KOPT-K1 (cell line): ENCODE data around the gene AQP4.

Experiments used
- H3K27ac ChIP-seq: fragments of 200-600 bp; sonication (generic); 2 replicates; pipeline ENCODE4 v1.5.1; 2016; ENCODE audit warnings: antibody characterized with exemption, mild to moderate bottlenecking, low read depth, low read length; ENCODE audit not compliant: poor library complexity, severe bottlenecking
- H3K36me3 ChIP-seq: fragments of 200-600 bp; sonication (generic); 2 replicates; pipeline ENCODE4 v1.5.1; 2017; ENCODE audit warnings: antibody characterized with exemption, mild to moderate bottlenecking, low read length, moderate library complexity; ENCODE audit not compliant: insufficient read depth
- H3K9me3 ChIP-seq: fragments of 200-600 bp; sonication (generic); 2 replicates; pipeline ENCODE4 v1.5.1; 2017; ENCODE audit warnings: antibody characterized with exemption, low read length, mild to moderate bottlenecking; ENCODE audit not compliant: insufficient read depth, poor library complexity, severe bottlenecking

Gene AQP4

DNA sequence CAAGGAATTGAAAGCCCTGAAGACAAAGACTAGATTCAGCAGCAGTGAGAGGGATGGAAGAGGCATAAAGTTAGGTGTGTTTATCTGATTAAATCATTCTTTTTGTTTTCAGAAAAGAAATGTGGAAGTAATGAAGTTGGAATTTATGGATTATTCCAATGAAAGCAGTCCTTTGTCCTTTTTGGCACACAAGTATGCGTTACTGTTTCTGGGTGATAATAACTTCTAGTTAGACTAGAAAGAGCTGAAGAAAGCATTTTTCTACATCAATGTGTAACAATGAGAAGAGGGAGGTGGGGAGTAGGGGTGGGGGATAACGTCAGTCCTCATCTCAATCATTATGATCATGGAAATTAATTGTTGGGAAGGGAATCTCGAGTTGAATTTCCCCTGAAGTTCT is 53.0 kb downstream of the AQP4 start:
- Histone ChIP-seq H3K27ac (no peak overlapping the region), H3K36me3 (no peaks in the 10 kb centered on the region), H3K9me3 (no peaks in the 10 kb centered on the region)

DNA sequence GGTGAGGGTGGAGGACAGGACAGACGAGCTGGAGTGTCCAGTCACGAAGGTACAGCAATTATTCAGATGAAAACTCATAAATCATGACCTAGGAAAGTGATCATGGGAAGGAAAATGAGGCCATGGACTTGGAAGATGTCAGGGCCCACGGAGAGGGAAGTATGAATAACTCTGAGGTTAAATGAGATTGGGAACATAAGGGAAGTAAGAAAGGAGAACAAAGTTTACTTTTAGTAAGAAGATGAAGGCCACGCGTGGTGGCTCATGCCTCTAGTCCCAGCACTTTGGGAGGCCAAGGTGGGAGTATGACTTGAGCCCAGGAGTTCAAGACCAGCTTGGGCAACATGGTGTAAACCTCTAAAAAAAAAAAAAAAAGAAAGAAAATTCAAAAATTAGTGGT is 56.2 kb downstream of the AQP4 start:
- no peaks in the 10 kb centered on the region for H3K36me3 ChIP-seq
- no peak overlapping the region for H3K27ac ChIP-seq
- H3K9me3 ChIP-seq = no peaks in the 10 kb centered on the region

DNA sequence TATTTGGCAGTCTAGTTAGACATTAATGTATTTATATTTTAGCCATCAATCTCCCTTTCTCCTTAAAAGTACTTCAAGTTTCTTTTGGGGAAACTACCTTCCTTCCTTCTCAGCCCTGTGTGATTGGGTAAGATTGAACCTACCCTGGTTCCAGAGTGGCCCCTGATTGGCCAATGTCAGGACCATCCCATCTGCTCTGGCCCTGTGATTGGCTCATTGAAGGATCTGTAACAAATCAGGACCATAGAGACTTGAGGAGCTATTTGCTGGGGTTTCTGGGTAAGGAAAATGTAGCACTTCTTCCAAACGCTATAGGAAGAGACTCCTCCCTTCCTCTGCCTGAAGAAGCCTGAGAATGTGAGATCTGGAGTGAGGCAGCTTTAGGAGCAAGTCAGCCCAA is 59.3 kb downstream of the AQP4 start:
- H3K27ac ChIP-seq = no peak overlapping the region
- H3K9me3 ChIP-seq = no peaks in the 10 kb centered on the region
- no peaks in the 10 kb centered on the region for H3K36me3 ChIP-seq

- Histone ChIP-seq H3K9me3 (peaks cover 13% of the 10 kb centered on the region), H3K27ac (no peak overlapping the region), H3K36me3 (no peaks in the 10 kb centered on the region)
Observed at GRCh38 chr18:26804519-26804918, 61.0 kb downstream of the AQP4 start.

- no peaks in the 10 kb centered on the region for H3K36me3 ChIP-seq
- peaks cover 18% of the 10 kb centered on the region for H3K9me3 ChIP-seq
- H3K27ac ChIP-seq = no peak overlapping the region
Observed at GRCh38 chr18:26803643-26804042, 61.9 kb downstream of the AQP4 start.

DNA sequence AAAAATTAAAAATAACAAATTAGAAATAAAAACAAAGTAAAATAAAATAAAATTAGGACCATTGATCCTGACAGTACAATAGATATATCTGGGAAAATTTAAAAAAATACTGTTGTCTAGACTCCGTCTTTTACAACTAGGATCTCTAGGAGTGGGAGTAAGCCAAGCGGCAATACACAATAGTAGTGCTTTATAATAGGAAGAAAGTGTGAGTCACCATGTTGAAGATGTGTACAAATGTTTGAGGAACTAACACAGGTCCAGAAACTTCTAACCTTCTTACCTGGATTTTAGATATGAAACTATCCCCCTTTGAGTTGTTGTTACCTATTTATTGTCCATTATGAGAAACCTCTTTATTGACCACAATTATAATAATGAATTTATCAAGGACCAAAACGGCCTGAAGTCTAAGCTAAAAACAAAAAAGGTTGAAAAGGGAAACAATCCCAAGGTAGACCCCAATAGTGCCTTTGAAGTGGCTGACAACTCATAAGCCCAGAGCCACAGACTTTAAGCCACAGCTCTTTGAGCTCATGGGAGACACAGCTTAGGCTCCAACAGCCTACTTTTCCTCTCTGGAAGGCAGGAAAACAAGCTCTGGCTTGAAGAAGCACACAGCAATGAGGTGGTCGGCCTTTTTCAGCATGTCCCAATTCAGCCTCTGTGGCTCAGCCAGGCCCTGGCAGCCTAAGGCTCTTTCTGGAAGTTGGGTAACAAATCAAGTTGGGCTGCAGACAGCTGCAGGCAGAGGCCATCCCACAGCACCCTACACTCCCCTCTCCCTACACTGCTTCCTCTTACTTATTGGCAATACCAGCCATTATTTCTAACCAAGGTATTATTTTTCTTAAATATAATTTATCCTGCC is 62.9 kb downstream of the AQP4 start:
- Histone ChIP-seq H3K9me3 (peaks cover 18% of the 10 kb centered on the region), H3K27ac (no peak overlapping the region)

More for the DNA sequence above, 62.9 kb downstream of the AQP4 start:
- H3K36me3 ChIP-seq = no peaks in the 10 kb centered on the region
